ENCODE measurements around the gene CHRDL2. TPM values are rescaled to one million over a fixed set of nuclear protein-coding genes. Genes with fewer than 3 reads are reported as not detected.

Gene CHRDL2
- total RNA-seq, 1 donor from 2014 or later = not detected

DNA sequence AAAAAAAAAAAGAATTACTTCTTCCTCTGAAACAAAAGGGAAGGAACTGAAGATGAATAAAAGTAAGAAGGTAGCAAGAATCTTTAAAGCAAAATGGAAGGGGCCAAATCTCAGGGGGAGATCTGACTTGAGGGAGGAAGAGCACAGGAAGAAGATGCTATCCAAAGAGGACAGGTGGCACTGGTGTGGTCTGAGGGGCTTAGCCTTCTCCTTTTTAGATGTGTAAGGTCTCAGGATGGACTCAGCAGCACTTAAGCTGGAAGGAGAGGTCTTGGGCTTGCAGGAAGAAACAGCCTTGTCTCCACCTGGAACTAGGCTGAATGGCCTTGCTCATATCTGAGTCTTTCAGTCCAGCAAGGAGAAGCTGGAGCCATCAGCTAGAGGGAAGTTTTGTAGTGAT, 12.4 kb upstream of the CHRDL2 start:
- Histone ChIP-seq H3K27me3 (ENCODE audit: control insufficient read depth, insufficient read depth, low read length) (no peaks in the 10 kb centered on the region), H3K4me3 (ENCODE audit: low read depth, low read length) (no peak overlapping the region), H3K36me3 (ENCODE audit: control insufficient read depth, insufficient read depth, low read length) (no peaks in the 10 kb centered on the region)
- FAIRE-seq = no peak
- TF ChIP-seq, protein P1, sequence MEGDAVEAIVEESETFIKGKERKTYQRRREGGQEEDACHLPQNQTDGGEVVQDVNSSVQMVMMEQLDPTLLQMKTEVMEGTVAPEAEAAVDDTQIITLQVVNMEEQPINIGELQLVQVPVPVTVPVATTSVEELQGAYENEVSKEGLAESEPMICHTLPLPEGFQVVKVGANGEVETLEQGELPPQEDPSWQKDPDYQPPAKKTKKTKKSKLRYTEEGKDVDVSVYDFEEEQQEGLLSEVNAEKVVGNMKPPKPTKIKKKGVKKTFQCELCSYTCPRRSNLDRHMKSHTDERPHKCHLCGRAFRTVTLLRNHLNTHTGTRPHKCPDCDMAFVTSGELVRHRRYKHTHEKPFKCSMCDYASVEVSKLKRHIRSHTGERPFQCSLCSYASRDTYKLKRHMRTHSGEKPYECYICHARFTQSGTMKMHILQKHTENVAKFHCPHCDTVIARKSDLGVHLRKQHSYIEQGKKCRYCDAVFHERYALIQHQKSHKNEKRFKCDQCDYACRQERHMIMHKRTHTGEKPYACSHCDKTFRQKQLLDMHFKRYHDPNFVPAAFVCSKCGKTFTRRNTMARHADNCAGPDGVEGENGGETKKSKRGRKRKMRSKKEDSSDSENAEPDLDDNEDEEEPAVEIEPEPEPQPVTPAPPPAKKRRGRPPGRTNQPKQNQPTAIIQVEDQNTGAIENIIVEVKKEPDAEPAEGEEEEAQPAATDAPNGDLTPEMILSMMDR (IDR thresholded peaks at IDR 0.05; ENCODE audit: insufficient read depth, low read length, severe bottlenecking) = no peak
- DNase-seq (ENCODE audit: low read depth) = no peak

DNA sequence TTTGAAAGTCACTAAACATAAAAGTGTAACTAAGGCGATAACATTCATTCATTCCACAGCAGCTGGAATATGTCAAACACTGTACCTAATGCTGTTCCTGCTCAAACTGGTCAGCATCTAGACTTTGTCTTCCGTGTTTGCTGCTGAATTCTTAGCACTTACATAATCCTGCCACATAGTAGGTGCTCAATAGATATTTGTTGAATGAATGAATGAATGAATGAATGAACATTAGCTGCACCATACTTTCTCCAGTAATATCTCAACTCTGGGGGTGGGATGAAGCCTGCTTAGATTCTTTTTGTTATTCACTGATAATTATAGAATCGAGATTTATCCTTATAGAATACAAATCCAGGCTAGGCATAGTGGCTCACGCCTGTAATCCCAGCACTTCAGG, 10.8 kb upstream of the CHRDL2 start:
- TF ChIP-seq, protein P1 (IDR thresholded peaks at IDR 0.05; ENCODE audit: insufficient read depth, low read length, severe bottlenecking) = no peak
- H3K4me3 ChIP-seq (ENCODE audit: low read depth, low read length) = no peak overlapping the region
- H3K27me3 ChIP-seq (ENCODE audit: control insufficient read depth, insufficient read depth, low read length) = no peaks in the 10 kb centered on the region
- FAIRE-seq (no peak), DNase-seq (ENCODE audit: low read depth) (no peak)
- H3K36me3 ChIP-seq (ENCODE audit: control insufficient read depth, insufficient read depth, low read length) = no peaks in the 10 kb centered on the region

DNA sequence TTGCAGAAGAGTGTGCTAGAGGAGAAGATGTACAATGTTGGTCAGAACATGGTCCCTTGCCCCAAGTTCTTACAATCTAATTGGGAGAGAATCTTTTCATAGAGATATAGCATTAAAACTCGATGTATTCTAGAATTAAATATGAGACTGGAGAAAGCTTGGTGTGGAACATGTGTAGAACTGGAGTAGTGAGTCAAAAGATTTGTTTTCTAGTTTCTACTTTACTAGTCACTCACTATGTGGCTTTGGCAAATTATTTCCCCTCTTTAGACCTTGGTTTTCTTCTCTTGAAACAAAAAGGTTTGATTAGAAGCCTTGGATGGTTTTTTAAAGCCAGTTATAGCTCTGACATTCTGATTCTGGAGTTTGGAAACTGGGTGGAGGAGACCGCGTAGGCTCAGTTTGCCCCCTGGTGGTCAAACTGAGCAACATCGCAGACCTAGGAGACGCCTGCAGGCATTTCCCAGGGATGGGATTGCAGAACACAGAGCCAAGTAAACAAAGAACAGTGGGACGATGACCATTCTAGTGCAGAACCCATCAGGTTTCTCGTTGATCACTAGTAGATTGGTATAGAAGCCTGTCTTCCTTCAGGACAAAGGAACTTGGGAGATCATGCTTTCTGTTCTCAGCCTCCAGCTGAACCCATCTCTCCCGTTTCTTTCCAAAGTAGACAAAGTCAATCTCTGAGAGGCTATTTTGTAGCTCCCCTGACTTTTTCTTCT, 8.5 kb upstream of the CHRDL2 start:
- Histone ChIP-seq H3K36me3 (ENCODE audit: control insufficient read depth, insufficient read depth, low read length) (no peaks in the 10 kb centered on the region), H3K4me3 (ENCODE audit: low read depth, low read length) (no peak overlapping the region), H3K27me3 (ENCODE audit: control insufficient read depth, insufficient read depth, low read length) (no peaks in the 10 kb centered on the region)
- TF ChIP-seq, protein P1 (IDR thresholded peaks at IDR 0.05; ENCODE audit: insufficient read depth, low read length, severe bottlenecking) = peak; percentile 83
- no peak for FAIRE-seq
- DNase-seq (ENCODE audit: low read depth) = peak; percentile 49

DNA sequence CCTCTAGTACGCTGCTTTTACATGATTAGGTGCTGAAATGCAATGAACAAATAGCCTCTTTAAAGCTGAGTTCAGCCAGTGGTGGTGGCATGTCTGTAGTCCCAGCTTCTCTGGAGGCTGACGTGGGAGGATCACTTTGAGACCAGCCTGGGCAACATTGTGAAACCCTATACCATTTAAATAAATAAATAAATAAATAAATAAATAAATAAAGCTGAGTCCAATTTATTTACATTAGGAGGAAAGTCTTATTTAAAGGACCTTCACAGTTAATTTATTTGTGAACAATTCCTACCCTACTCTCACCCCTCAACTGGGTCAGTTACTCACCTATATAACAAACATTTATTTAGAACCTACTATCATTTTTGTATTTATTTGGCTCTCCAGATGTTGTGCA, 4.8 kb upstream of the CHRDL2 start:
- H3K27me3 ChIP-seq (ENCODE audit: control insufficient read depth, insufficient read depth, low read length) = peaks cover 11% of the 10 kb centered on the region
- DNase-seq (ENCODE audit: low read depth) = no peak
- TF ChIP-seq, protein P1 (IDR thresholded peaks at IDR 0.05; ENCODE audit: insufficient read depth, low read length, severe bottlenecking) = no peak
- H3K36me3 ChIP-seq (ENCODE audit: control insufficient read depth, insufficient read depth, low read length) = no peaks in the 10 kb centered on the region
- no peak for FAIRE-seq
- no peak overlapping the region for H3K4me3 ChIP-seq (ENCODE audit: low read depth, low read length)

DNA sequence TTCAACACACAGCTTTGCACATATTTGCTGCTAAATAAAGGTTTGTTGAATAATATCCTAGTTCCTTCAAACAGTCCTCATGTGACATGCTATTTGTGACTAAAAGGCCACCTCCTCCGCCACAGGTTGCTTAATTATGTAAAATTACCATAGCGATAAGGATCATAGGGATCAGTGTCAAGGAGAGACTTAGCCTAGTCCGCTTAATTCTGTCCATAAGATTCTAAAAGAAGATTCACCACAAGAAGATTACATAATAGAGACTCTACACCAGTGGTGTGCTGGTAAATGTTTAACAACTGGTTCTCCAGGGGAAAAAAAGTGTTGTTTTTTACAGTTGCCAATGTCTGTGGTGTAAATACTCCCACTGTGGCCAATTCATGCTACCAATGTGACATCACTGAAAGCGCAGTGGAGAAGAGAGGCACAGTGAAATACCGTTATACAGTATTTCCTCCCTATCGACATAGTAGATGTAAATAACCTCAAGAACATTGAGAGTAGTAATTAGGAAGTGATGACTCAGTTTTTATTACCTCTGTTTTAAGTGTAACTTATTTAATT, 4.2 kb upstream of the CHRDL2 start:
- H3K27me3 ChIP-seq (ENCODE audit: control insufficient read depth, insufficient read depth, low read length) = peaks cover 16% of the 10 kb centered on the region
- TF ChIP-seq, protein P1 (IDR thresholded peaks at IDR 0.05; ENCODE audit: insufficient read depth, low read length, severe bottlenecking) = no peak
- FAIRE-seq = no peak

More for the DNA sequence above, 4.2 kb upstream of the CHRDL2 start:
- DNase-seq (ENCODE audit: low read depth) = no peak
- H3K36me3 ChIP-seq (ENCODE audit: control insufficient read depth, insufficient read depth, low read length) = no peaks in the 10 kb centered on the region
- H3K4me3 ChIP-seq (ENCODE audit: low read depth, low read length) = no peak overlapping the region

All from bronchial epithelial cell (primary cell).